NOMO-1 (cell line): ENCODE results near the gene SOX9.
"Not testable (repeated sequence)": the region's sequence is repeated elsewhere in the genome, so short reads cannot be mapped to it uniquely, and the experiment has no call there.

Experiments used
- DNase-seq, 2 experiments: peaks; one replicate each; lab custom pipeline; 2025; ENCODE audit not compliant: unreplicated experiment in 2 of 2; lab: John Stamatoyannopoulos, UW

SOX9 gene

DNA sequence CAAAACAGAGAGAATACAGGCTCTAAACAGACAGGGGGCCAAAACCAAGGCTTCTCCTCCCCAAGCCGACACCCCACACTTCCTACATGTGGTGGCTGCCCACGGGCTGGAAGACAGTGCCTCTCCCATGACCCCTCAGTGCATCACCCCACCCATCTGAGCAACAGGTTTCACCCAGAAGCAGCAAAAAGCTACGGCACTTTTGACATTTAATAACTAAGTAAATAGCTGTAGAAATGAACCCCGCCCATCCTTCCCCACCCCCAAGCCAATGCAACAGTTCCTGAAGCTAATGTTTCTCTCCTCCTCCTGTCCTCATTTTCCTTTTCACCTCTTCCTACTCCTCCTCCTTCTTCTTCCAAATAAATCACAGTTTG lies 9.9 kb upstream of the SOX9 start:
- no peak for DNase-seq

GRCh38 chr17:72111336-72111923 lies 9.4 kb upstream of the SOX9 start:
- no peak for DNase-seq

DNA sequence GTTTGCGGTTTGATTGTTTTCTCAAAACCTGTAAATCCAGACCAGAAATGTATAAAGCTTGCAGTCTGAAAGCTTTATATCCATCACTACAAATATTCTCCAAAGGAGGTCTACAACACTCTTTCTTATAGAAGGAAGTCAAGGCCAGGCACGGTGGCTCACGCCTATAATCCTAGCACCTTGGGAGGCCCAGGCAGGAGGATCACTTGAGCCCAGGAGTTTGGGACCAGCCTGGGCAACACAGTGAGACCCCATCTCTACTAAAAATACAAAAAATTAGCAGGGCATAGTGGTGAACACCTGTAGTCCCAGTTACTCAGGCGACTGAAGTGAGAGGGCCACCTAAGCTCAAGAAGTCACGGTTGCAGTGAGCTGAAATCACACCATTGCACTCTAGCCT lies 8.9 kb upstream of the SOX9 start:
- DNase-seq = not testable (repeated sequence)

- DNase-seq = no peak
These were observed 7.1 kb upstream of the SOX9 start for GRCh38 chr17:72113751-72114150.

DNA sequence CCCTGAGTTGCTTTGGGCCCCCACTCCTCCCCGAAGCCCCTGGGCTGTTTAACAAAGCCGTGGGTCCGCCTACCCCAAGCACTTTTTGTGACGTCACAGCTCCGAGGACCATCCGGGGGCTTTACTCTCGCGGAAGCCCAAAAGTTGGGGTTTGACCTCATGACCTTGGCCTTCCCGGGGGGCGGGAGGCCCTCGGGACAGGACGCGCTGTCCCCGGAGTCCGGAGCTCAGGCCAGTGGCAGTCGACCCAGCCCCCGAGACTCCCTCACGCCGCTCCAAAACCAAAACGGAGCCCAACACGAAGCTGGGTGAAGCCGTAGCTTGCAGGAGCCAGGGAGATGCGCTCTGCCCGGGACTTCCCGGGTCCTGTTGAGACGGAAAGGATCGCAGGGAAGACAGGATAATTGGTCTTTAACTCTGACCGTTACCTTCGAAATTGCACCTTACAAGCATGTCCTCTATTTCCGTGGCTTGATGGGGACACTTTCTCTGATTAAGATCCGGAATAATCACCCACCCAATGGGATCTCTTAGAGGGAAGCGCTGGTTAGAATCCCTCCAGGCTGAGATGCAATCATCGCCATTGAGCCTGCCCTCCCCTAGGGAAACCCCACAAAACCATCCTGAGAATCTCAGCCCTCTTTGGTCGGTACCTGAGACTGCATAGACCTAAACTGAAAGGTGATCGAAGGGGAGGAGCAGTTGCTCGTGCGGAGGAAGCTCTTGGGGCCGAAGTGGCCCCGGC lies 4.9 kb upstream of the SOX9 start:
- DNase-seq = no peak

DNA sequence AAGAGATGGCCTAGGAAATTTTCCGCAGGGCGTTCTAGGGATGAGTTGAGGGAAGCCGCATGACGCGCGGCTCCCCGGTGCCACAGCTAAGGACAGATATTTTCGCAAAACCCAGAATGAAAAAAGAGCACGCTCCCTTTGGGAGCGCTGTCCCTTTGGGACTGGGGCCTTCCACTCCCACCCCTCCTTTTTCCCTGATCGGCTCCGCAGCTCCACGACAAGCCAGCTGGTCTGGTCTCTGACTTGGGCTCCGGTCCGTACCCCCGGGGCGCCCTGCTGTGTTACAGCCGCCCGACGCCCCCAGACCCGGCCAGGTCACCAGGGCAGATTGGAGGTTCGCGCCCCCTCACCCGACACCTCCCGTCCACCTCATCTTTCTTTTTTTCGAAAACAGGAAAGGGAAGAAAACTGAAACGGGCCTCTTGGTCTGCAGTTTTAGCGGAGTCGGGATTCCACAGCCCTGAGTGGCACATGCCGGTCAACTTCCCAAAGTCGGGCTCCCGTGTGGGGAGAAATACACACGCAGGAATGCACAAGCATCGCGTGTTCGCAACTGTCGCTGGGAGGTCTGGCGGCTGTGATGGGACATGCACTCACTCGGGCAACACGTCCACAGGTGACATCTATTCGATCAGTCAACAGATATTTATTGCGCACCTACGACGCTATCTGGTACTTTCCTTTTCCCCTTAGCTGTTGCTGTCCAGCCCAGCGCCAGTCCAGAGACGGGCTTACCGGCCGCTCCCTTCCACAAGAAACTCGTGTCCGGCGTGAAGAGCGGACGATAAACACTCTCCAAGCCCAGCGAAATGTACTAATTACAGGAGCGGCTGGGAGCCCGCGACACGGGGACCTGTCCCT lies 3.9 kb upstream of the SOX9 start:
- DNase-seq = no peak

GRCh38 chr17:72117535-72118334 lies 3.1 kb upstream of the SOX9 start:
- no peak for DNase-seq

DNA sequence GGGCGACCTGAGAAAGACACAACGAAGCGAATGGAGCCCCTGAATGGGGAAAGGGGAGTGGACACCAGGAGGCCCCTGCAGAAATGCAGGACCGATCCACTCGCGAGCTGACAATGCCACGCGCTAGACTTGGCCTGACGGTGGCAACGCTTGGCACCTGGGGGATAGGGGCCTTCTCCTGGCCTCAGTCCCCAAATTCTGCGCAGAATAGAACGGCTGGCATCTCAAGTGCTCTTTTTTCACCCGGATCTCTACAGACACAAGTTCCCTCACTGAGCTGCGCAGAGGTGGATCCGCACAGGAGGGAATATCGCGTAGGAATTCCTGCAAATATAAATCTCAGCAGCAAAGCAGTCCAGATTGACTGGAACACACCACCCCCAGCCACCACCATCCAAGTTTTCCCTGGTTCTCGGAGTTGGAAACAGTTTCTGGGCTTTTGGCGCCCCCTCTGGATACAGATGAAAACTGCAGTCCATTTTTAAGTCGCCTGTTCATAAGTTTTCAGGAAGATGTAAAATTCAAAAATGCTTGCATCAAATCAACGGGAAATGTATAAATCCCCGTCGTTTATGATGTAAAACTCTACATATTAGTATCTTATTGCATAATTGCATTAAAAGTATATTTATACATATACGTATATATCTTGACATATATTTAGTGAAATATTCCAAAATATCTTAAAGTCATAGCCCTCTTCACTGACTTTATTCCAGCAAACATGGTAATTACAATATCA lies 2.3 kb upstream of the SOX9 start:
- DNase-seq = peak in 1 of 2 experiments; percentile 14

DNA sequence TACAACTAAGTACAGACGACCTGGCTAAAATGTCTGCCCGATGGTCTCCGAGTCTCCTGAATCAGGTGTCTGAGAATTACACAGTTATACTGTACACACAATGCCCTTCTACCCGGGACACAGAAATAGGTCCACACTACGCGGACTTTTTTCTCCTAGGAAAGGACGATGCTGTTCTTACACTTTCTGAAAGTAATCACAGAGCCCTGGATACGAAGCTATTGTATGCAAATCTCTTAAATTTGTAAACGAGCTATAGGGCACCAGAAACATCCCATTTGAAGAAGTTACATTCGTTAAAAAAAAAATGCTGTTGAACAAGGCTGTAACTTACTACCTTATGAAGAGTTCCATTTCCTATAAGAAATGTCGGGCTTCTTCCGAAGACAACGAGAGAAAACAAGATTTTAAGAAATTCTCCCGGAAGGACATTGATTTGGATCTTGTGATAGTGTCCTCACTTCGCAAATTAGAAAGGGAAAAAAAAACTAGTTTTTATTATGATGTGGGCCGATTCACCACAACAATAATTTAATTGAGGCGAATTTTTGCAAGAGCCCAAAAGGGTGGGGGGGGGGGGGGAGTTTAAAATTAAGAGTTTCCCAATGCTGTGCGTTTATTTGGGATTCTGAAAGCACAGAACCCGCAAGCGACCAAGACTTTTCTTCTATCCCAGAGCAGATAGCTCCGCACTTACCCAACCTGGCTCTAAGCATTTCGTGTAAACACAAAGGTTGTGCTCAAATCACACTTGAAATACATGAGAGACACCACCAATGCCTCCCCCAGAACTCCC lies 1.5 kb upstream of the SOX9 start:
- DNase-seq = no peak

- DNase-seq = no peak
These were observed 763 bp upstream of the SOX9 start for GRCh38 chr17:72119873-72120641.

DNA sequence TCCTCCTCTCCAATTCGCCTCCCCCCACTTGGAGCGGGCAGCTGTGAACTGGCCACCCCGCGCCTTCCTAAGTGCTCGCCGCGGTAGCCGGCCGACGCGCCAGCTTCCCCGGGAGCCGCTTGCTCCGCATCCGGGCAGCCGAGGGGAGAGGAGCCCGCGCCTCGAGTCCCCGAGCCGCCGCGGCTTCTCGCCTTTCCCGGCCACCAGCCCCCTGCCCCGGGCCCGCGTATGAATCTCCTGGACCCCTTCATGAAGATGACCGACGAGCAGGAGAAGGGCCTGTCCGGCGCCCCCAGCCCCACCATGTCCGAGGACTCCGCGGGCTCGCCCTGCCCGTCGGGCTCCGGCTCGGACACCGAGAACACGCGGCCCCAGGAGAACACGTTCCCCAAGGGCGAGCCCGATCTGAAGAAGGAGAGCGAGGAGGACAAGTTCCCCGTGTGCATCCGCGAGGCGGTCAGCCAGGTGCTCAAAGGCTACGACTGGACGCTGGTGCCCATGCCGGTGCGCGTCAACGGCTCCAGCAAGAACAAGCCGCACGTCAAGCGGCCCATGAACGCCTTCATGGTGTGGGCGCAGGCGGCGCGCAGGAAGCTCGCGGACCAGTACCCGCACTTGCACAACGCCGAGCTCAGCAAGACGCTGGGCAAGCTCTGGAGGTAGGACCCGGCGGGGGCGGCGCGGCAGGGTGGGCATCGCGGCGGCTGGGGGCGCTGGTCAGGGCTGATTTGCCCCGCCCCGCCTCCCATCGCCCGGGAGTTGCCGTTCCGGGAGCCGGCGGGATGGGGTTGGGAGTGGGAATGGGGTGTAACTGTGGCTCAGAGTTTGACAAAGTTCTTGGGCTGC lies 567 bp downstream of the SOX9 start:
- DNase-seq = no peak

DNA sequence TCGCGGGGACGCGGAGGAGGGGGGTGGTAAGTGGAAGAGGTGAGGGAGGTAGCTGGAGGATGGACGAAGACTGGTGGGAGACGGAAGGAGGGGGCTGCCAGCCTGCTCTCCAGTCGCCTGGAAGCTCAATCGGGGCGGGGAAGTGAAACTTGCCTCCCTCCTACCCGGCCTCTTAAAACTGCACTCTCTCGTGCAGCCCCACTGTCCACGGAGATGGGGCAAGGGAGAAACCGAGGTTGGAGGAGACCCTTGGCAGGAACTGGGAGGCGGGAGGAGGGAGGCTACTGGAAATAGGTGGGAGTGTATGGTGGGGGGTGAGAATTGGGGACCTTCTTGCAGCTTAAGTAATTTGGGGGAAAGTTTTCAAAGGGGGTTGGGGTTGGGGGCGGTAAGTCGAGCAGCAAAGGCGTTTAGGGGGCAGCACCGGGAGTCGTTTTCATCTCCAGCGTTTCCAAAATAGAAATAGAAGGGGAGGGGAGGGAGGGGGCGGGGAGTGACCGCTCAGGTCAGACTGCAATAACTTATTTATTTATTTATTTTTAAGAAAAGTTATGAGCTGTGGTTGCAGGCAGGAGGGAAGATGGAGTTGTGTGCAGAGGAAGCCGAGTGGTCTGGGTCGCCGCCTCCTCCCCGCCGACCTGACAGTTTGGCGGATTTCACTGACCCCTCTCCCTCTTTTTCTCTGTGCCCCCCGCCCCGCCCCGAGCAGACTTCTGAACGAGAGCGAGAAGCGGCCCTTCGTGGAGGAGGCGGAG lies 1.4 kb downstream of the SOX9 start:
- DNase-seq = no peak

DNA sequence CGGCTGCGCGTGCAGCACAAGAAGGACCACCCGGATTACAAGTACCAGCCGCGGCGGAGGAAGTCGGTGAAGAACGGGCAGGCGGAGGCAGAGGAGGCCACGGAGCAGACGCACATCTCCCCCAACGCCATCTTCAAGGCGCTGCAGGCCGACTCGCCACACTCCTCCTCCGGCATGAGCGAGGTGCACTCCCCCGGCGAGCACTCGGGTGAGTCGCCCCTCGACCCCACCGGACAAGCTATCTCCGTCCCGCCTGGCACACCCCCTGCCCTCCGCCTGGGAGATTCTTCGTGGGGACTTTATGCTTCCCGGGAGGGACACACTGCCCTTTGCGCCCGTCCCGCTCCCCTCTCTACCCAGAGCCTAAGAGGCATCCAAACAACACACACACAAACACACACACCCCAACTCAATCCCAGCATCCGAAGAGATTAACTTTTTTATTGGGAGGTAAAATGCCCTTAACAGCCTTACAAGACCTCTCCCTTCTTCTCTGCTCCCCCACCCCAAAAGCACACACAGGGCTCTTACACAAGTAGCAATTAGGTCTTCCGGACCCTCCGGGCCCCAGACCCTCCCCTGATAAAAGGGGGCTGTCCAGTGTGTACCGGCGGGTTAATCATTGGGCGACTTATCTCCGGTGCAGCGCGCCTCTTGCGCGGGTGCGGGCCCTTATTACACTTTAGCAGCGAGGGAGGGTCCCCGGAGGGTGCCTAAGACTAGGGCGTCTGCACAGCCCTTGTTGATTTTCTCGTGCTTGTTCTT lies 2.1 kb downstream of the SOX9 start:
- DNase-seq = no peak

- DNase-seq = no peak
These were observed 3.0 kb downstream of the SOX9 start for GRCh38 chr17:72123530-72124437.

- DNase-seq = no peak
These were observed 3.6 kb downstream of the SOX9 start for GRCh38 chr17:72124438-72124775.
